ENCODE results near the gene CMYA5. TPM values are rescaled to one million over a fixed set of nuclear protein-coding genes. Genes with fewer than 3 reads are reported as not detected.

CMYA5 gene
- total RNA-seq, 4 donors from 2014 or later: 4.7 to 8.1 (median 6.1) TPM

DNA sequence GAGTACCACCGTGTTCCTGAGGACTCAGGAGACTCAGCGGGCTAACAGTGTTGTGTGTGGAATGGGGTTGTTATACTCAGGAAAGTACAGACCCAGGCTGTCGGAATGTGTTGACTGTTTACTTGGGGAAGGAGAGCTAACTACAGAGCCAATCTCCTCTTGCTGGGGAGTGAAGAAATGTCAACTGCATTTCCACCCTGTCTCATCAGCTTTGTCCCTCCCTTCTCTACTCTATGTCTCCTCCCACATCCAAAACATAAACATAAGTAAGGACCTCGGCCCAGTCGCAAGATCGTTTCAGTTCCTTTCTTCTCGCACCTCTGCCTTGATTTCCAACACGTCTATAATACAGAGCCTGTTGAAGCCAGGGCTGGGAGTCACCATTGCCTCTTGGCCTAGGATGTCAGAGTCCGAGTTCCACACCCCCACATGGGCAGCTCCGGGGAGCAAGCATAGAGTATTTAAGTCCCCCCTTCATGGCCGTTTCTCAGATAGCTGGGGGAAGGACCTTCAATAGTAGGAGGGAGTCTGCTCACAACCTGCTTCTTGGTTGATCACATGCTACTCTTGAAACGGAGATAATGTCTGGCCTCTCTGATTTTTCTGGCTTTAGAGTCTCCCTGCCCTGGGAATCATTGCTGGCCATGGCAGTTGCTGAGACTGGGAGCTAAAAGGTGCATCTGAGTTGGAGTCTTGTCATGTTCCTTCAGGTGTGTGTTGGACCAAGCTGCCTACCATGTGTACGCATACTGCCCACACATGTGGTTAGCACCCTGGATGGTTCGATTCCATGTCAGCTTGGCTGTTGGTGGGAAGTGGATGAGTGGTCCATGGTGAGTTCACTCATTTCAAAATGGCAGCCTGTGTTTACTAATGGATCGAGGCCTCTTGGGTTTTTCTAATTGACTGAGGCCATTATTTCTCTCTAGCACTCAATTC is 154.1 kb downstream of the CMYA5 start:
- peaks cover 0 to 15% (median 0%) of the 10 kb centered on the region in 4 donors for H3K4me1 ChIP-seq
- no peak overlapping the region for H3K27ac ChIP-seq
- H3K27me3 ChIP-seq: no peaks in the 10 kb centered on the region
- H3K36me3 ChIP-seq: no peaks in the 10 kb centered on the region
- H3K9me3 ChIP-seq: no peaks in the 10 kb centered on the region
- H3K4me3 ChIP-seq: no peak overlapping the region
- DNase-seq (ENCODE audit: low spot score in 2 of 2): no peak
- TF ChIP-seq POLR2A (IDR thresholded peaks at IDR 0.05) (no peak), EP300 (IDR thresholded peaks at IDR 0.05) (no peak)
- TF ChIP-seq, protein P1, sequence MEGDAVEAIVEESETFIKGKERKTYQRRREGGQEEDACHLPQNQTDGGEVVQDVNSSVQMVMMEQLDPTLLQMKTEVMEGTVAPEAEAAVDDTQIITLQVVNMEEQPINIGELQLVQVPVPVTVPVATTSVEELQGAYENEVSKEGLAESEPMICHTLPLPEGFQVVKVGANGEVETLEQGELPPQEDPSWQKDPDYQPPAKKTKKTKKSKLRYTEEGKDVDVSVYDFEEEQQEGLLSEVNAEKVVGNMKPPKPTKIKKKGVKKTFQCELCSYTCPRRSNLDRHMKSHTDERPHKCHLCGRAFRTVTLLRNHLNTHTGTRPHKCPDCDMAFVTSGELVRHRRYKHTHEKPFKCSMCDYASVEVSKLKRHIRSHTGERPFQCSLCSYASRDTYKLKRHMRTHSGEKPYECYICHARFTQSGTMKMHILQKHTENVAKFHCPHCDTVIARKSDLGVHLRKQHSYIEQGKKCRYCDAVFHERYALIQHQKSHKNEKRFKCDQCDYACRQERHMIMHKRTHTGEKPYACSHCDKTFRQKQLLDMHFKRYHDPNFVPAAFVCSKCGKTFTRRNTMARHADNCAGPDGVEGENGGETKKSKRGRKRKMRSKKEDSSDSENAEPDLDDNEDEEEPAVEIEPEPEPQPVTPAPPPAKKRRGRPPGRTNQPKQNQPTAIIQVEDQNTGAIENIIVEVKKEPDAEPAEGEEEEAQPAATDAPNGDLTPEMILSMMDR (IDR thresholded peaks at IDR 0.05): no peak
- WGBS, 2 donors: 91 to 92% methylated on average over 15 of the region's 15 CpGs

DNA sequence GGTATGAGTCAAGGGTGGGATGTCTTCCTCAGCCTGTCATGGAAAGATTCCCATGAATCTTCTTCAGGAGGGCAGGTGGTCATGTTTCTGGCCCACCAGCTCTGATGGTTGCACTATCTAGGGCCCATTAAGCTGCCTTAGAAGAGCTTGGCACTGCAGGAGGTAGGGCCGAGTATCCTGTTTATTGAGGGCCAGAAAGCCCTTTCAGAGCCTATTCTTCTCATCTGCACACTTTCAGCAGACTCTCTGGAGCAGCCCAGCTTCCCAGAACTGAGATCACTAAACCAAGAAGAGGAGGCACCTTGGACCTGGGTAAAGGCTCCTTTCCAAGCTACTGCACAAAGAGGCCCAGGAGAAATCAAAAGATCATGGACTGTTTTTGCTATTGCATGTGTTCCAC is 154.9 kb downstream of the CMYA5 start:
- Histone ChIP-seq H3K27ac (peak overlapping the region in 1 of 4 donors; percentile 46), H3K27me3 (no peaks in the 10 kb centered on the region), H3K36me3 (no peaks in the 10 kb centered on the region), H3K4me1 (peaks cover 0 to 15% (median 0%) of the 10 kb centered on the region in 4 donors), H3K4me3 (no peak overlapping the region), H3K9me3 (no peaks in the 10 kb centered on the region)
- TF ChIP-seq, protein P1 (IDR thresholded peaks at IDR 0.05): no peak
- no peak for TF ChIP-seq EP300 (IDR thresholded peaks at IDR 0.05)
- DNase-seq (ENCODE audit: low spot score in 2 of 2): no peak
- WGBS, 2 donors: 57 to 80% methylated on average over 1 of the region's 1 CpG

DNA sequence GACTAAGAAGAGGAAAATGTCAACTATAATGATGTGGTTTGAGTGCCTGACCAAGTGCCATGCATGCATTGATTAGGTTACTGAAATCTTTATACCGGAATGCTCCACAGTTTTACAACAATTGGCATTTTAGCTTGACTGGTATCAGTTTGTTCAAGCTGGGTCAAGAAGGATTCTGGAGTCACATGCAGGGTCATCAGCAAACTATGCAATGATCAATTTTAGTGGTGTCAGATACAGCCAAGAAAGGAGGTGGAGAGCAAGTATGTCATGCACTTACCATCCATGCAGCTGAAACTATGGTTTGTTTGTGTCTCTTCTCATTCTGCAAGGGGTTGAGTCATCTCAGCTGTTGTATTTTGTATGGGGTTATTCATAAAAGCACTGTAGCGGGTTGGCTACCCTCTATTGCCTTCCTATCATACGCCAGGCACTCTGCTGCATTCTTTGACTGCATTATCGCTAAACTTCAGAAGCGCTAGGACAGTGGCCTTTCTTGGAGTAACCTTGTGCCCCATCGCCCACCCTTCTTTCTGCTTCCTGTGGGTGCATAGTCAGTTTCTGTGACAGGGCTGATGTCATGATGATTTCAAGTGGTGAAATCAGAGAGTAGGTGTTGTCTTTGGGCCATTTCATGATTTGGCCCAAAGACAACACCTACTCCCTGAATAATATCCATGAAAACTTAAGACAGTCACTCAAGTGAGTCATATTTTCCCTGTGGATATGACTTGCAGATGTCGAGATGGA is 156.0 kb downstream of the CMYA5 start:
- Histone ChIP-seq H3K36me3 (no peaks in the 10 kb centered on the region), H3K9me3 (no peaks in the 10 kb centered on the region), H3K4me1 (peaks cover 0 to 15% (median 0%) of the 10 kb centered on the region in 4 donors), H3K4me3 (no peak overlapping the region), H3K27ac (peak overlapping the region in 1 of 4 donors; percentile 33), H3K27me3 (no peaks in the 10 kb centered on the region)
- TF ChIP-seq EP300 (IDR thresholded peaks at IDR 0.05): peak in 1 of 2 donors; percentile 43
- TF ChIP-seq POLR2A (IDR thresholded peaks at IDR 0.05): no peak
- TF ChIP-seq, protein P1 (IDR thresholded peaks at IDR 0.05): no peak
- DNase-seq (ENCODE audit: low spot score in 2 of 2): peak in 1 of 2 donors; percentile 47
- WGBS, 2 donors: 52 to 53% methylated on average over 7 of the region's 7 CpGs

DNA sequence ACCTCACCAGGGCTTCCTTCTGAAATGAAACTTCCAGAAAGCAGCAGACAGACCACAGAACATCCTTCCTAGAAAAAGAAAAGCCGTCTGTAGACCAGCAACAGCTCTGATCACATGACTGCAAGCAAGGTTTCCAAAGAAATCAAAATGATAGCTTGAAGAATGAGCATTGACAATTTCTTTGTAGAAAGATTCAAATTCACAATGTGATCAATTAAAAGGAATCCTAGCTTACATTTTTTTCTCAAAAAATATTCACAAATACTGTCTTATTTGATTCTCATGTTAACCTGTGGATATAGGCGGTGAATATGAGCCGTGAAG is 156.5 kb downstream of the CMYA5 start:
- H3K36me3 ChIP-seq: no peaks in the 10 kb centered on the region
- H3K27ac ChIP-seq: peak overlapping the region in 1 of 4 donors; percentile 33
- no peaks in the 10 kb centered on the region for H3K27me3 ChIP-seq
- no peaks in the 10 kb centered on the region for H3K9me3 ChIP-seq
- TF ChIP-seq POLR2A (IDR thresholded peaks at IDR 0.05) (no peak), EP300 (IDR thresholded peaks at IDR 0.05) (no peak)
- TF ChIP-seq, protein P1 (IDR thresholded peaks at IDR 0.05): no peak
- H3K4me3 ChIP-seq: no peak overlapping the region
- peaks cover 0 to 15% (median 0%) of the 10 kb centered on the region in 4 donors for H3K4me1 ChIP-seq
- DNase-seq (ENCODE audit: low spot score in 2 of 2): no peak
- 69 to 77% methylated on average over 3 of the region's 3 CpGs for WGBS, 2 donors

DNA sequence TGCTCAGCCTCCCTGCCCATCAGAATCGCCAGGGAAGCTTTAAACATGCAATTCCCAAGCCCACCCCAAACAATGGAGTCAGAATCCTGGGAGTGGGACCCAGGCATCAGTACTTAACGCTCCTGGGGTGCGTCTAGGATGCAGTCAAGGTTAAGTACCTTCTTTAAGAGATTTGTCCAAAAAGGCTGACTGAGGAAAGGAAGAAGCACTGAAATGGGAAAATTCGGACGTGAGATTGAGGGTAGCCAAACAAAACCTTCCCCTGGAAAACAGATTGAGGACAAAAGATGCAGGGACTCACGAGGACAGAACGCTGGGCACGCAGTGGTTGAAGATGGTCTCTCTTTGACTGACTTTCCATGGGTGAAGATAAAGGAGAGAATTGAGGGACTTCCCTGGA is 157.9 kb downstream of the CMYA5 start:
- TF ChIP-seq, protein P1 (IDR thresholded peaks at IDR 0.05): no peak
- WGBS, 2 donors: 90 to 91% methylated on average over 8 of the region's 8 CpGs
- no peak overlapping the region for H3K4me3 ChIP-seq
- no peaks in the 10 kb centered on the region for H3K36me3 ChIP-seq
- H3K4me1 ChIP-seq: peaks cover 0 to 15% (median 0%) of the 10 kb centered on the region in 4 donors
- no peak for DNase-seq (ENCODE audit: low spot score in 2 of 2)
- H3K27ac ChIP-seq: no peak overlapping the region
- no peaks in the 10 kb centered on the region for H3K27me3 ChIP-seq
- no peaks in the 10 kb centered on the region for H3K9me3 ChIP-seq

Data from tibial nerve (tissue), 4 donors.